Stimulated activated CD4-positive, alpha-beta T cell treated with anti-CD3 and anti-CD28 coated beads, TNF-alpha, amount 100 ng/mL, for 4 hours (primary cell): ENCODE measurements around the gene EXOC3.
"Not testable (repeated sequence)": the region's sequence is repeated elsewhere in the genome, so short reads cannot be mapped to it uniquely, and the experiment has no call there.

Source experiments
- DNase-seq, 3 experiments: peaks; one replicate each; pipeline ENCODE4 v3.0.0-alpha.2; 2020; ENCODE audit warnings: low read depth in 3 of 3

The EXOC3 gene

DNA sequence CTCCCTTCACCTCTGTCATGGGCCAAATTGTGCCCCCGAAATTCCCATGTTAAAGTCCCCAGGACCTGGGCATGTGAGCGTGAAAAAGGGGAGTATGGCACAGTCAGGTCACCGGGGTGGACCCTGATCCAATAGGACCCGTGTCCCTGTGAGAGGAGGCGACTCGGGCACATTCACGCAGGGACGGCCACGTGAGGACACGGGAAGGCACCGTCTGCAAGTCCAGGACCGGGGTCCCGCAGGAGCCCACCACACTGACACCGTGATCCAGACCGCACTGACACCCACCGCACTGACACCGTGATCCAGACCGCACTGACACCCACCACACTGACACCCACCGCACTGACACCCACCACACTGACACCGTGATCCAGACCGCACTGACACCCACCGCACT is 43.6 kb downstream of the EXOC3 start:
- not testable (repeated sequence) for DNase-seq

- no peak for DNase-seq
Observed at GRCh38 chr5:488241-488640, 45.3 kb downstream of the EXOC3 start.

DNA sequence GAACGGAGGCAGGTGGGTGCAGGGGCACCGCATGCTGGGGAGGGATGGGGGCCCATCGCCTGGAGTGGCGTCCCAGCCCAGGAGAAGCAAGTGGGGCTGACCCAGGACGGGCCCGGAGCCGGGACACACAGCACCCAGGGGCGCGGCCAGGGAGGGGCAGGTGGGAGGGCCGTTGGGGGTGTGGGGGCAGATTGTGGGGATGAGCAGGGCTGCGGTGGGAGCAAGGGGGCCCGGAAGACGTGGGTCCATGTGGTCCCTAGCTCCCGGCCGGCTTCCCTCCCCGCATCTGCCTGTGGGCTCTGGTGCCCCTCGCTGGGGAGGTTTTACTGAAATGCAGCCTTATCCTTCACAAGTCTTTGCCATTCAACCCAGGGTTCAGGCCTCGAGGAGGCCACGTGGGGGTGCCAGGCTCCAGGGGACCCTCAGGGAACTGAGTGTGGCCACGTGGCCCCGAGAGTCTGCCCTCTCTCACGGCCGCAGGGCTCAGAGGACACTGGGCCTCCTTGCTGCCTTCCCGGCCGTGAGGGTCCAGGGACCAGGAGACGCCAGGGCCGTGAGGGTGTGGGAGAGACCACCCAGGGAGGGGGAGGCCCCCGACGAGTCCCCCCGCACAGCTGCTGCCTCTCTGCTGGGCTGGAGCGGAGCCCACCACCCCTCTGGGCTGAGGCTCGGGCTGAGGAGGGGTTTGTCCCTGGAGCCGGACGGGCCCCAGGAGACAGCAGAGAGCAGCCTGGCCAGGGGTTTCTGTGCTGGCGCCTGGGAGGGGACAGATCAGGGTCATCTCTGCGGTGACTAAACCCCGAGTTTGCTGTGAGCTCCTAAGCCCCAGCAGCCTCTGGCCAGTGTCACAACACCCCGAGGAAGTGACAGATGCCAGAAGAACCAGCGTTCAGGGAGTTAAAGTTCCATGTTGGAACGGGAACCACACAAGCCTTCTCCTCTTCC is 46.0 kb downstream of the EXOC3 start:
- DNase-seq: no peak

DNA sequence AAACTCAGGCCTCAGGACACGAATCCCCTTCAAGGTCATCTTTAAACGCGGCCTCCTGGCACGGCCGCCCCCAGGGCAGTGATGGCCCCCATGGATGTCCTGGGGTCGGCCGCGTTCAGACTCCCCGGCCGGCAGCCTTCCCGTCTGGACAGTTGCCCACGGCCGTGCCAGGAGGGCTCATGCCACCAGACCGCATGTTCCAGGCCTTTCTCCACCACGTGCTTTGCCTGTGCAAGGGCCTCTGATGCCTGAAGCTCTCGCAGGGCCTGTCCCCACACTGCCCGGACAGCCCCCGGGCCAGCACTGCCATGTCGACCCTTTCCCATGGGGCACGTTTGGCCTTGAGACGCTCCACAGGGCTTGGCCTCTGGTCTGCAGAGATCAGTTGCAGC is 46.7 kb downstream of the EXOC3 start:
- DNase-seq: no peak

DNA sequence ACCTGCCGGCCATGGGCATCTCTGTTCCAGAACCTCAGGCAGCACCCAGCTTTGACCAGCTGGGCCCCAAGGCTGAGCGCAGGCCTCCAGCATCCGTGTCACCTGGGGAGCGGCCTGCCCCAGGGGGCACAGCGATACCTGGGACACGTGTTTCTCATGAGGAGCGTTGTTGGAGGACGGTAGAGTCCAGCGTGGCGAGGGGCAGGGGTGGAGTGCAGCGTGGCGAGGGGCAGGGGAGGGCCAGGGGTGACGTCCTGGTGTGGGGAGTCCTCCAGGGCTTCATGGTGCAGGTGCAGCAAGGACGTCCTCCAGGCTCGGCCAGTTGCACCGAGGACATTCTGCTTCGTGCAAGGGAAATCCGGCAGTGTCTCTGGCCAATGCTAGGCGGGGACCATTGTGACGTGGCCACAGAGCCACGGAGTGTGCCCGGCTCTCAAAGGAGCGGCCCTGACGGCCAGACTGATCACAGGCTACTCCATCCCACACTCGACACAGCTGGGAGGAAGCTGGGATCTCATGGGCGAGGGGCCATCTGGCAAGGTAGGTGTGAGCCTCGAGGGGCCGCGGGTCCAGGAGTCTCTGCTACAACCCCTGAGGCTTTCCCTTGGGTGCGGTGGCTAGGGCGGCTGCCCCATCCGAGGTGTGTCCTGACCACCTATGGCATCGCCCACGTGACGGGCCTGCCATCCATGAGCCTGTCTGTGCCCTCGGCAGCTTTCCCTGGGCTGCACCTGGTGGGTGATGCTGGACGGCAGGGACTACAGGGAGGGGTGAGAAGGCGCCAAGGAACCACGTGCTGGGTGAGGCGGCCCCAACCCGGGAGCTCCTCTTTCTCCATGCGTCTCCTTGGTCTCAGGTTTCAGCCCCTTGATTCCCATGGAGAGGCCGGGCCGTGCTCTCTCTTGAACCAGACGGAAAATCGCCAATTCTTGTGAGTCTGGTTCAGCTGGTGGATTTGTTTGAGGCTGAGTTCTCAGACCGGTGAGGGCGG is 47.4 kb downstream of the EXOC3 start:
- DNase-seq: no peak

DNA sequence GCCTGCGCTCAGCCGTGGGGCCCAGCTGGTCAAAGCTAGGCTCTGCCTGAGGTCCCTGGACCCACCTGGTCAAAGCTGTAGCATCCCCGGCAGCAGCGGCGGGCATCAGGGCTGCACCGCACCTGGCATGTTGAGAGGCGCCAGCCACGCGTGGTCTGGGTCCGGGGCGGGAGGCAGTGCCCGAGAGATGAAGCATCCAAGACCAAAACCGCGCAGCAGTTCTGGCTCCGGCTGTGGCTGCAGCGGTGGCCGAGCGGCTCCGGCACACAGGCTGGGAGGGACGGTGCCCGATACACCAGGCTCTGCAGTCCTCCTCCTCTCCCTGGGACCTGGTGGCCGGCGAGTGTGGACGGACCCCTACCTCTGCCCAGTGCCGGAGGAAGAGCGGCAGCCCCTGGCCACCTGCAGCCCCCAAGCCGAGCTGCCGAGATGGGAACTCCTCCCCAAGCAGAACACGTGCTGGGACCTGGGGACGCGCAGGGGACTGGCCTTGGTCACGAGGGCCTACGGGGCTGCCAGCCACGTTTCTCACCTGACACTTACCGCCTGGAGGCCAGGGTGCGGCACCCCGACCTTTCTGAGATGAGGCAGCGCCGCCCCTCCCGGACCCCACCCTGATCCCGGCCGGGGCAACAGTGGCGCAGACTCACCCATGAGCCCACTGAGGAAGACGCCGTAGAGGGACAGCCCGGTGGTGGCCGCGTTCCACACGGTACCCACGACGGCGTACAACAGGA is 48.3 kb downstream of the EXOC3 start:
- no peak for DNase-seq

DNA sequence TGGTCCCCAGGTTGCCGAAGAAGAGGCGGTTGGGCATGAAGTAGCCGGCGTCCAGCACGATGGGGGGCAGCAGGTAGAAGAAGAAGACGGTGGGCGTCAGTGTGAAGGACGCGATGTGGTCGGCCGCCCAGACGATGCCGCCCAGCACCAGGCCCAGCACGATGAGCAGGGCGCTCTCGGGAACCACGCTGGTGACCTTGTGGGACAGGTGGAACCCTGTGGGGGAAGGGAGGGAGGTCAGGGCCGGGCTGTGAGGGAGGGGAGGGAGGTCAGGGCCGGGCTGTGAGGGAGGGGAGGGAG is 48.8 kb downstream of the EXOC3 start:
- DNase-seq: no peak

GRCh38 chr5:492314-492893 is 49.4 kb downstream of the EXOC3 start:
- no peak for DNase-seq

DNA sequence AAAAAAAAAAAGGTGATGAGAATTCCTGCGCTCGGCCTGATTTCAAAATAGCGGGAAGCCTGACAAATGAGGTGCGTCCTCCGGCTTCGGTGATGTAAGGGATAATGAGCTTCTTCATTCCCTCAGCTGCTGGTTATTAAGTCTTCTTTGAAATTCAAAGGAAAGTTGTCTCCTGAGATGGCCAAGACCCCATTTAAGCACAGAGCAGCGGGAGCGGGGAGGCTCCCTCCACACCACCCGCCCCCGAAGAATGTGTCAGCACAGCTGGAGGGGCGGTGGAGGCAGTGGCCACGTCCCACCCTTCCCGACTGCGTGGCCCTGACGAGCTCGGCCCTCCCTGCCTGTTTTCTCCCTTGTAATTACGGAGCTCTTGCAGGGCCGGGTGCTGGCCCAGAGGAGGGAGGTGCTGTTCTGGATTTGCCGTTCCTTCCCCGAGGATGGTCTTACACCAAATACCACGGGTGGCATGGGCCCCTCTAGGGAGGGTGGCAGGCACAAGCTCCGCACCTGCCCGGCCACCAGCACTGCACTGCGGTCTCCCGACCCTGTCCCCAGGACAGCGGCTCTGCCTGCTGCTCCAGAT is 50.2 kb downstream of the EXOC3 start:
- no peak for DNase-seq

DNA sequence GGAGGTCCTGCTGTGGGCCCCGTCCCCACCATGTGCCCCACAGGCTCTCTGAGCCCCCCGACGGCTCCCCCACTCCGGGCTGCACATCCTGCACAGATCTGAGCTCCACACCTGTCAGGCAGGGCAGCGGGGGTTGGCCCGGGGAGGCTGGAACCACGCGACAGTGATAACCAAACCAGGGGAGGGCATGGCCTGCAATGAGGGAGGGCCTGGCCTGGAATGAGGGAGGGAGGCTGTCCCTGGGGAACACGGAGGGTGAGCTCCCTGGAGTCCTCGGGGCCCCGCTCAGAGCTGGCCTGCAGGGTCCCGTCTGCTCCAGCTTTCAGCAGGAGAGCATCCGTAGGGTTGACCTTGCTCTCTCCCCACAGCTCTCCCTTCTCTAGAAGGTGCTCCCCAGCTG is 50.8 kb downstream of the EXOC3 start:
- no peak for DNase-seq

DNA sequence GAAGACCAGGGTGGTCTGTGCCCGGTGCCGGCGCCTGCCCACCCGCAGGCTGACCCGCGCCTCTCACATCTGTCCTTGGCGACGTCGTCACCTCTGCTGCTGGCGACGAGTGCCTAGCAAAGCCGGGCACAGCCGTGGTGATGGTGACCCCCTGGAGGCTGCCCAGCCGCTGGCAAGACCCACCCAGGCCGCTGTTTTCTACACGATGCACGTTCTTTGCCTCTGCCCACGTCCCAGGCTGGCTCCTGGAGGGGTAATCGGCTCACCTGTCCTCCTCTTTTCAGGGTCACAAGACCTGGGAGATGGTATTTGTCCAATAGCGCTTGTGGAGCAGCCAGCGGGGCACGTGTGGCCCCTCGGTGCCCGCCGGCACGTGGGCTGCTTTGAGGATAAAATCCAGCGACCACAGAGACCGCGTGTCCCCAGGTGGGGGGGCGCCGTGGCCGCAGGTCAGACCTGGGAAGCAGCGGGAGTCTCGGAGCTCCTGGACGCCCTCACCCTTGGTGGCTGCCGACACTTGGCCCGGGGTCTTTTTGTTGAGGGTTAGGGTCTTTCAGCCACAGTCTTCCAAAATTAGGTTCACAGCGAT is 51.8 kb downstream of the EXOC3 start:
- DNase-seq: no peak

DNA sequence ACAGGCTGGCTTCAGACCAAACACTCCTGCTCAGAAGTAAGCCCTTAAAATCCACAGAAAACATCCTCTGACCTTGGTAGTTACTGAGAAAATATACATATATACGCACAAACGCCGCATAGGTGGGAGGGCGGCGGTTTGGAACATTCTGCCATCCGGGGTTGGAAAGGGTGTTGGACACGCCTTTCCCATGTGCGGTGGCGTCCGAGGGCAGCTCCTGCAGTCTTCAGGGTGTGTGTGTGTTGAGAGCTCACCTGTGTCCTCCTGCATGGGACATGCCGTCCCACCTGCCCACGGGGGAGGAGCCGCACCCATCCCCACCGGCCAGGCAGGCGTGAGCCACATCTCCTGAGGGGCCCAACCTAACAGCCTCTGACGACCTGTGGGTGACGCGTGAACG is 53.1 kb downstream of the EXOC3 start:
- no peak for DNase-seq

DNA sequence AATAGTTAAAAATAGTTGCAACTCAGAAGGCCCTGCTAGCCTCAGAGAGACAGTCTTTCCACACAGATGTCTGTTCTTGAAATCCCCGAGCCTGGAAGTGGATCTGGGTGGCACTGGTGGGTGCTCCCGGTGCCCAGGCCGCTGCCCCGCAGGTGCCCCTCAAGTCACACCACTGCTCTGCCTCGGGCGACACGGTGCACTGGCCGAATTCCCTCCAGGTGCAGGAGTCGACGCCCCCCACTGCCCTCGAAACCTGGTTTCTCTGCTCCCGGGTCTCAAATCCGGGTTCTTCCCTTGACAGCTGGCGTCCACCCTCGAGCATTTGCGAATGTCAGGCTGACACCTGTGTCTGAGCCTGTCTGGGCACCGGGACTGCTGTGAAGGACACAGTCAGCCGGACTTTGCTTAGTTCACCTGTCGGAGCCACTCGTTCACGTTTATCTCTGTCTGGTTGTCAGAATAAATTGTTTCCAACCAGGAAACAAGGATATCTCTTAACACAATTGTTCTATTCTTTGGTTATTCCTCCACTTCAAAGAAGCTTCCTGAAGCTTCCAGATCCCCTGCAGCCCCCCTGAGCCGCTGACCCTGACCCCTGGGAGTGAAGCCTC is 54.2 kb downstream of the EXOC3 start:
- no peak for DNase-seq

GRCh38 chr5:497871-498509 is 55.0 kb downstream of the EXOC3 start:
- no peak for DNase-seq

DNA sequence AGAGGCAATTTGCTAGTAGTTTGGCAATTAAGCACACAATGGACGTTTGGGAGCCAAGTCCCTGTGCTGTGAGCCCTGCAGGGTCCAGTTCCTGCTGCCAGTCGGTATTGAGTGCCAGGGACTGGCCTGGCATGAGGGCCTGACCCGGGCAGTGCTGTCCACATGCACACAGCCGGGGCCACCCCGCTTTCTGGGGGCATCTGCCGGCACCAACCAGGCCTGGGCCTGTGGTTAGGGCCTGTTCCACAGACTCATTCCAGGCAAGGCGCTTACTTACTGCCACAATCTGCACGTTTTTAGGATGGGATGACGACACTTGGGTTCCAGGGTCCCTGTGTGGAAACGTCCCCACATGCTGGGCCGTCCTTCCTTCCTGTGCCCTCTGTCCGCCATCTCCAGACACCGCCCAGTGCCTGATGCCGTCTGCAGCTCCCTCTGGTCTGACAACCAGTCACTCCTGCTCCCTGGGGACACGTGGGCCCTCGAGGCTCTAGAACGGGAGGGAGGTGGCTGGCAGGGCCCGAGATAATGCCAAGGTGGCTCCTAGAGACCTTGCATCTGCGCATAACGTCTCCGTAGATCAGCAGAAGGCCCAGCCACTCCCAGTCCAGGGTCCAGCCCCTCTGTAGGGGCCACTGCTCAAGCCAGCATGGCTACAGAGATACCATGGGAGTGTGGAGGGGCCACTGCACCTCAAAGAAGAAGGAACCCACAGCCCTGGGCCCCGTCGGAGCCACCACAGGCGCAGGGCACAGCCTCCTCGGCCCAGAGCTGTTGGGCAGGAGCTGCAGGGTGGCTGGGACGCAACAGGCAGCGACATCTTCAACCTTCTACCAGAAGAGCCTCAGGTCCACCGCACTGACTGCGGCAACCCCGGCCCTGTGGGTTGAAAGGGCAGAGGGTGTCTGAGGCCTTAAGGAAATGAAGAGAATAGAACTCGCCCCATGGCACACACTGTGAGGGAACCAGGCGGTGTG is 56.5 kb downstream of the EXOC3 start:
- DNase-seq: no peak

GRCh38 chr5:500491-500890 is 57.5 kb downstream of the EXOC3 start:
- DNase-seq: no peak

GRCh38 chr5:501105-501830 is 58.3 kb downstream of the EXOC3 start:
- DNase-seq: no peak

DNA sequence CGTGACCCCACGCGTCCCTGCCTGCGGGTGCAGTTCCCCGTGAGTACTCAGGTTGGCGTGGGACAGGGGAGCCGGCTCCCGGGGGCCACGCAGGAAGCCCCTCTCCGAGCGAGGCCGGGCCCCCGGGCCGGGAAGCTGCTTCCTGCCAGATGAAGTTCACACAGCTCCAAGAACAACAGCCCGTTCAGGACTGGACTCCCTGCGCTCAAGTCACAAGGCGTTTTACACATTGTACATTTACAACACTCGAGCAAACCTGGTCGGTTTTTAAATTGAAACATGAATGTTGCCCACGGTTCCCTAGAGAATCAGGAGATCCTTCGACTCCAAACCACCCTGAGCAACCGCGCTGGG is 58.8 kb downstream of the EXOC3 start:
- no peak for DNase-seq
